Vagina (tissue), 2 donors: ENCODE data around the gene PMM2.

Experiments used
- POLR2AphosphoS5 ChIP-seq, 2 donors: sonication (generic); formaldehyde crosslinking; IDR thresholded peaks; one replicate each; pipeline ENCODE4 v1.9.0; 2017; ENCODE audit warnings: antibody characterized with exemption in 2 of 2, mild to moderate bottlenecking in 2 of 2, low read depth in 1 of 2; ENCODE audit not compliant: insufficient read depth in 1 of 2
- TF ChIP-seq, protein P1 (sequence below), 3 experiments: fragments of 450-650 bp in 2 of 3; fragments of 200-600 bp in 1 of 3; sonication (generic) in 1 of 3; IDR thresholded peaks; one replicate each; pipeline ENCODE4 v1.5.1; 2017 to 2019; ENCODE audit warnings: antibody characterized with exemption in 3 of 3, mild to moderate bottlenecking in 2 of 3, moderate library complexity in 2 of 3

DNA sequence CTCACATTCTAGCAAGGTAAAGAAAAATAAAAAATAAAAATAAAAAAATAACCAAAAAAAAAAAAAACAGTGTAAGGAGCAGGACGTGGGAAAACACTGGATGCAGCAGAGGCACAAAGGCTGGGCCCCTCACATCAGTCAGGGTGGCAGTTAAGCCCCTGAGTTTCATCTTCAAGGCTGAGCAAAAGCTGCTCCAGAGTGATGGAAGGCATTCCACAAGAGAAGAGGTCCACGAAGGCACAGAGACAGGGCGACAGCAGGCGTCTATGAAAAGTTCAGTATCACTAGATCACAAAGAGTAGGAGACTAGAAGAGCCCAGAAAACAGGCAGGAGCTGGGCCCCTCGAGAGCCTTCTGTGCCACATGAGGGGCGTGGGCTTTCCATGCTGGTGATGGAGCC, 12.2 kb upstream of the PMM2 start:
- TF ChIP-seq, protein P1, sequence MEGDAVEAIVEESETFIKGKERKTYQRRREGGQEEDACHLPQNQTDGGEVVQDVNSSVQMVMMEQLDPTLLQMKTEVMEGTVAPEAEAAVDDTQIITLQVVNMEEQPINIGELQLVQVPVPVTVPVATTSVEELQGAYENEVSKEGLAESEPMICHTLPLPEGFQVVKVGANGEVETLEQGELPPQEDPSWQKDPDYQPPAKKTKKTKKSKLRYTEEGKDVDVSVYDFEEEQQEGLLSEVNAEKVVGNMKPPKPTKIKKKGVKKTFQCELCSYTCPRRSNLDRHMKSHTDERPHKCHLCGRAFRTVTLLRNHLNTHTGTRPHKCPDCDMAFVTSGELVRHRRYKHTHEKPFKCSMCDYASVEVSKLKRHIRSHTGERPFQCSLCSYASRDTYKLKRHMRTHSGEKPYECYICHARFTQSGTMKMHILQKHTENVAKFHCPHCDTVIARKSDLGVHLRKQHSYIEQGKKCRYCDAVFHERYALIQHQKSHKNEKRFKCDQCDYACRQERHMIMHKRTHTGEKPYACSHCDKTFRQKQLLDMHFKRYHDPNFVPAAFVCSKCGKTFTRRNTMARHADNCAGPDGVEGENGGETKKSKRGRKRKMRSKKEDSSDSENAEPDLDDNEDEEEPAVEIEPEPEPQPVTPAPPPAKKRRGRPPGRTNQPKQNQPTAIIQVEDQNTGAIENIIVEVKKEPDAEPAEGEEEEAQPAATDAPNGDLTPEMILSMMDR (IDR thresholded peaks at IDR 0.05): no peak
- TF ChIP-seq POLR2AphosphoS5 (IDR thresholded peaks at IDR 0.05; ENCODE audit: insufficient read depth in 1 of 2, low read depth in 1 of 2): no peak
